Suprapubic skin (tissue), 4 donors: Measurements from ENCODE around the gene C3orf80.

ENCODE experiments used
- EP300 ChIP-seq: sonication (generic); formaldehyde crosslinking; IDR thresholded peaks from one replicate; pipeline ENCODE4 v1.6.1; 2017; ENCODE audit warnings: antibody characterized with exemption
- POLR2A ChIP-seq, 2 donors: fragments of 450-650 bp; IDR thresholded peaks; one replicate each; pipeline ENCODE4 v1.6.1; 2017; ENCODE audit warnings: antibody characterized with exemption in 2 of 2, mild to moderate bottlenecking in 2 of 2, moderate library complexity in 2 of 2
- POLR2AphosphoS5 ChIP-seq, 3 donors: sonication (generic); formaldehyde crosslinking; IDR thresholded peaks; one replicate each; pipeline ENCODE4 v1.6.1; 2017; ENCODE audit warnings: antibody characterized with exemption in 3 of 3
- TF ChIP-seq, protein P1 (sequence below), 2 donors: fragments of 200-600 bp in 1 of 2; fragments of 450-650 bp in 1 of 2; sonication (generic) in 1 of 2; IDR thresholded peaks; one replicate each; pipeline ENCODE4 v1.5.1; 2016 to 2019; ENCODE audit warnings: antibody characterized with exemption in 2 of 2, mild to moderate bottlenecking in 1 of 2, moderate library complexity in 1 of 2

- TF ChIP-seq, protein P1, sequence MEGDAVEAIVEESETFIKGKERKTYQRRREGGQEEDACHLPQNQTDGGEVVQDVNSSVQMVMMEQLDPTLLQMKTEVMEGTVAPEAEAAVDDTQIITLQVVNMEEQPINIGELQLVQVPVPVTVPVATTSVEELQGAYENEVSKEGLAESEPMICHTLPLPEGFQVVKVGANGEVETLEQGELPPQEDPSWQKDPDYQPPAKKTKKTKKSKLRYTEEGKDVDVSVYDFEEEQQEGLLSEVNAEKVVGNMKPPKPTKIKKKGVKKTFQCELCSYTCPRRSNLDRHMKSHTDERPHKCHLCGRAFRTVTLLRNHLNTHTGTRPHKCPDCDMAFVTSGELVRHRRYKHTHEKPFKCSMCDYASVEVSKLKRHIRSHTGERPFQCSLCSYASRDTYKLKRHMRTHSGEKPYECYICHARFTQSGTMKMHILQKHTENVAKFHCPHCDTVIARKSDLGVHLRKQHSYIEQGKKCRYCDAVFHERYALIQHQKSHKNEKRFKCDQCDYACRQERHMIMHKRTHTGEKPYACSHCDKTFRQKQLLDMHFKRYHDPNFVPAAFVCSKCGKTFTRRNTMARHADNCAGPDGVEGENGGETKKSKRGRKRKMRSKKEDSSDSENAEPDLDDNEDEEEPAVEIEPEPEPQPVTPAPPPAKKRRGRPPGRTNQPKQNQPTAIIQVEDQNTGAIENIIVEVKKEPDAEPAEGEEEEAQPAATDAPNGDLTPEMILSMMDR (IDR thresholded peaks at IDR 0.05): no peak
- no peak for TF ChIP-seq POLR2A (IDR thresholded peaks at IDR 0.05)
- no peak for TF ChIP-seq EP300
- TF ChIP-seq POLR2AphosphoS5 (IDR thresholded peaks at IDR 0.05): no peak
Measured at GRCh38 chr3:160257606-160258005, 32.4 kb downstream of the C3orf80 start.
